Gastroesophageal sphincter (tissue), 4 donors: ENCODE results near the gene PRMT9. TPM values are rescaled to one million over a fixed set of nuclear protein-coding genes. Genes with fewer than 3 reads are reported as not detected.

Experiments used
- ATAC-seq: fragments of 150-250 bp; one replicate; pipeline ENCODE4 v1.9.1; 2016; ENCODE audit warnings: mild to moderate bottlenecking, moderate library complexity
- H3K27ac ChIP-seq, 4 donors: fragments of 200-600 bp; sonication (generic) in 3 of 4; 1 replicate in 3 of 4; 2 replicates in 1 of 4; pipeline ENCODE4 v1.5.1; 2016 to 2019
- H3K27me3 ChIP-seq: fragments of 200-600 bp; sonication (generic); one replicate; pipeline ENCODE4 v1.5.1; 2019
- H3K36me3 ChIP-seq, 2 donors: fragments of 200-600 bp; sonication (generic); one replicate each; pipeline ENCODE4 v1.5.1; 2019; ENCODE audit warnings: control low read depth in 1 of 2
- H3K4me1 ChIP-seq, 3 donors: fragments of 200-600 bp; sonication (generic); 1 replicate in 2 of 3; 2 replicates in 1 of 3; pipeline ENCODE4 v1.5.1; 2016 to 2019; ENCODE audit warnings: control low read depth in 2 of 3
- H3K4me3 ChIP-seq, 2 donors: fragments of 200-600 bp; sonication (generic); one replicate each; pipeline ENCODE4 v1.5.1; 2019; ENCODE audit warnings: mild to moderate bottlenecking in 1 of 2, moderate library complexity in 1 of 2
- H3K9me3 ChIP-seq, 3 donors: fragments of 200-600 bp; sonication (generic); one replicate each; pipeline ENCODE4 v1.5.1; 2017 to 2019; ENCODE audit warnings: control low read depth in 2 of 3
- EP300 ChIP-seq: sonication (generic); formaldehyde crosslinking; IDR thresholded peaks from one replicate; pipeline ENCODE4 v1.6.1; 2017; ENCODE audit warnings: antibody characterized with exemption, mild to moderate bottlenecking
- POLR2A ChIP-seq, 2 donors: fragments of 450-650 bp; IDR thresholded peaks; one replicate each; pipeline ENCODE4 v1.6.1; 2017; ENCODE audit warnings: antibody characterized with exemption in 2 of 2, mild to moderate bottlenecking in 2 of 2, moderate library complexity in 1 of 2
- POLR2AphosphoS5 ChIP-seq: sonication (generic); formaldehyde crosslinking; IDR thresholded peaks from one replicate; pipeline ENCODE4 v1.6.1; 2017; ENCODE audit warnings: antibody characterized with exemption
- WGBS, 2 donors: methylation state at CpG; one replicate each; pipeline ENCODE4 v1.1.5; 2018; ENCODE audit warnings: low coverage in 1 of 2; 5-methylcytosine and 5-hydroxymethylcytosine counted together
- total RNA-seq, 4 donors: library from RNA; depleted of rRNA; stranded (reverse); fragments of >200 nt; gene quantifications; one replicate each; pipeline ENCODE4 v1.1.0, GENCODE V29; 2016
- TF ChIP-seq, protein P1 (sequence below), 4 experiments: fragments of 200-600 bp in 2 of 4; fragments of 450-650 bp in 2 of 4; sonication (generic) in 1 of 4; IDR thresholded peaks; one replicate each; pipeline ENCODE4 v1.5.1; 2017 to 2019; ENCODE audit warnings: antibody characterized with exemption in 4 of 4, mild to moderate bottlenecking in 2 of 4, moderate library complexity in 2 of 4

Gene PRMT9
- total RNA-seq, 4 donors from 2014 or later: 5.3 to 10.7 (median 9.0) TPM

DNA sequence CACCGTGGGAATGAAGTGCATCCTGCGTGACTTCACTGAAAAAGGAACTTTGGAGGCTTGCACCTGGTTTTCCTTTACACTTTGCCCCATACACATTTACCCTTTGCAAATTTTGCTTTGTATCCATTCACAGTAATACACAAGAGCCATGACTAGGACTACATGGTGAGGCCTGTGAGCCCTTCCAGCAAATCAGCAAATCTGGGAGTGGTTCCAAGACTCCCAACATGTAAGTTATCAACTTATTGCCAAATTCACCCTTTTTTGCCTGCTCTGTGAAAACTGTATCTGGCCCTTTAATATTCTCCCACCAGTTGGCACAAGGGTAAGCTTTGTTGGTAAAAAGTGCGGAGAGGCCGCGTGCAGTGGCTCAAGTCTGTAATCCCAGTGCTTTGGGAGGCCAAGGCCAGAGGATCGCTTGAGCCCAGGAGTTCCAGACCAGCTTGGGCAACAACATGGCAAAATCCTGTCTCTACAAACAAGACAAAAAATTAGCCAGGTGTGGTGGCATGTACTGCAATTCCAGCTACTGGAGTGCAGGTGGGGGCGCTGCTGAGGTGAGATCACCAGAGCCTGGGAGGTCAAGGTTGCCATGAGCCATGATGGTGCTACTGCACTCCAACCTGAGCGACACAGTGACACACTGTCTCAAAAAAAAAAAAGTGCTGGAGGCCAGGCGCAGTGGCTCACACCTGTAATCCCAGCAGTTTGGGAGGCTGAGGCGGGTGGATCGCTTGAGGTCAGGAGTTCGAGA, 5.0 kb downstream of the PRMT9 start:
- no peak for ATAC-seq
- 60 to 89% methylated on average over 2 to 8 of the region's 12 CpGs for WGBS, 2 donors
- H3K27ac ChIP-seq: no peak overlapping the region

DNA sequence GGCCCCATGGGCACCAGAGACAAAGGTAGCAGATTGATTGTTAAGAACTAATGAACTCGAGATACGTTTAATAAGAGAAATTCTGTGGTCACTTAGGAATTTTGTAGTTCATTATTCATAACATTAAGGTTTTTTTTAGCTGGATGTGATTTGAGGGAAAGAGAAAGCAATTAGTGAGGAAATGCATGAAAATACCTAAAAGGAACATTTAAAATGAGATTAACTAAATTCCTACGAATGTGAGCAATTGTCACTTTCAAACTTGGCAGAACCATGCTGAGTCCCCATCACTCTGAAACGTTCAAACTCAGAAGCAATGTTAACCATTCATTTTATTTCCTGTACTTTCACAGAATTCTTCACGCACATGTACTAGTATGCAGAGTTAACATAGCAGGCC, 5.9 kb downstream of the PRMT9 start:
- Histone ChIP-seq H3K4me3 (no peak overlapping the region), H3K9me3 (no peaks in the 10 kb centered on the region), H3K27me3 (no peaks in the 10 kb centered on the region), H3K36me3 (peaks cover 0 to 17% of the 10 kb centered on the region in 2 donors), H3K27ac (no peak overlapping the region), H3K4me1 (peaks cover 0 to 25% (median 6%) of the 10 kb centered on the region in 3 donors)
- TF ChIP-seq POLR2AphosphoS5 (no peak), POLR2A (IDR thresholded peaks at IDR 0.05) (no peak), EP300 (no peak)
- TF ChIP-seq, protein P1, sequence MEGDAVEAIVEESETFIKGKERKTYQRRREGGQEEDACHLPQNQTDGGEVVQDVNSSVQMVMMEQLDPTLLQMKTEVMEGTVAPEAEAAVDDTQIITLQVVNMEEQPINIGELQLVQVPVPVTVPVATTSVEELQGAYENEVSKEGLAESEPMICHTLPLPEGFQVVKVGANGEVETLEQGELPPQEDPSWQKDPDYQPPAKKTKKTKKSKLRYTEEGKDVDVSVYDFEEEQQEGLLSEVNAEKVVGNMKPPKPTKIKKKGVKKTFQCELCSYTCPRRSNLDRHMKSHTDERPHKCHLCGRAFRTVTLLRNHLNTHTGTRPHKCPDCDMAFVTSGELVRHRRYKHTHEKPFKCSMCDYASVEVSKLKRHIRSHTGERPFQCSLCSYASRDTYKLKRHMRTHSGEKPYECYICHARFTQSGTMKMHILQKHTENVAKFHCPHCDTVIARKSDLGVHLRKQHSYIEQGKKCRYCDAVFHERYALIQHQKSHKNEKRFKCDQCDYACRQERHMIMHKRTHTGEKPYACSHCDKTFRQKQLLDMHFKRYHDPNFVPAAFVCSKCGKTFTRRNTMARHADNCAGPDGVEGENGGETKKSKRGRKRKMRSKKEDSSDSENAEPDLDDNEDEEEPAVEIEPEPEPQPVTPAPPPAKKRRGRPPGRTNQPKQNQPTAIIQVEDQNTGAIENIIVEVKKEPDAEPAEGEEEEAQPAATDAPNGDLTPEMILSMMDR (IDR thresholded peaks at IDR 0.05): no peak
- 64 to 65% methylated on average over 5 of the region's 5 CpGs for WGBS, 2 donors
- ATAC-seq: no peak

More for the DNA sequence above, 5.0 kb downstream of the PRMT9 start:
- Histone ChIP-seq H3K4me3 (no peak overlapping the region), H3K4me1 (peaks cover 0 to 29% (median 6%) of the 10 kb centered on the region in 3 donors), H3K27me3 (no peaks in the 10 kb centered on the region), H3K36me3 (peaks cover 0 to 17% of the 10 kb centered on the region in 2 donors), H3K9me3 (no peaks in the 10 kb centered on the region)
- TF ChIP-seq POLR2AphosphoS5 (no peak), POLR2A (IDR thresholded peaks at IDR 0.05) (no peak)
- TF ChIP-seq, protein P1 (IDR thresholded peaks at IDR 0.05): no peak

DNA sequence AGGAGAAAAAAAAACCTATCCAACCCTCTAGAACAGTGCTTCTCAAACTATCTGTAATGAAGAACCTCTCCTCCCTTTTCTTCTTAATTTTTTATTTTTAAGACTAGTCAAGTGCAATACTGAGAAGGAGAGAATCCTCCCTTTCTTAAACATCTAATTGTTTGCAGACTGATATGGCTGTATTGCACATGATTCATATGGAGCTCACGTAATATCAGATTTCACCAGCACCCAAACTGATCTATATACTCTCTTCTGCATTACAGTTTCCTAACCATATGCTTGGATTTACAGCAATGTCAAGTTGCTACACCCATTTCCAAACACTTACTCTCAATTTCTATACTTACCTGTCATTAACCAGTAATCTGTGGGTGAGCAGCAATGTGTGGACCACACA, 9.5 kb downstream of the PRMT9 start:
- Histone ChIP-seq H3K9me3 (no peaks in the 10 kb centered on the region), H3K4me3 (no peak overlapping the region), H3K36me3 (peaks cover 0 to 22% of the 10 kb centered on the region in 2 donors), H3K27me3 (no peaks in the 10 kb centered on the region), H3K27ac (no peak overlapping the region), H3K4me1 (no peaks in the 10 kb centered on the region)
- ATAC-seq: no peak
- 86 to 90% methylated on average over 1 of the region's 1 CpG for WGBS, 2 donors
- TF ChIP-seq EP300: no peak
- TF ChIP-seq POLR2AphosphoS5: no peak
- TF ChIP-seq, protein P1 (IDR thresholded peaks at IDR 0.05): no peak
- TF ChIP-seq POLR2A (IDR thresholded peaks at IDR 0.05): no peak

DNA sequence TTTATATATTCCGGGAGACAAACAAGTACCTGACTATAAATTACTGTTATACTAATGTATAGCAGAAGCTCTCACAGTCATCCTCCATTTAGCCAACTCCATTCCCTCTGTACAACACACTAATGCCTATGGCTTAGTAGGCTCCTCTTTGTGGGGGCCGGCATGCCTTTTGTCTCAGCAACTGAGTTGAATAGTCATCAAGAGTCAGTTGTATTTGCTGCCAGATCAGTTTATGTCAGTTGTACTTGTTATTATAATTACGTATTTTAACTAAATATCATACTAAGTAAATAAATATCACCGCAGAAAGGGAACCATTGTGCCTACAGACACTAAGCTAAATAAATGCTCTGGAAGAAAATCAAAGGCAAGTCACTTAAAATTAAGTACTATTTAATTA, 9.9 kb downstream of the PRMT9 start:
- H3K27me3 ChIP-seq: no peaks in the 10 kb centered on the region
- H3K36me3 ChIP-seq: peaks cover 0 to 21% of the 10 kb centered on the region in 2 donors
- TF ChIP-seq POLR2A (IDR thresholded peaks at IDR 0.05) (no peak), EP300 (no peak), POLR2AphosphoS5 (no peak)
- TF ChIP-seq, protein P1 (IDR thresholded peaks at IDR 0.05): no peak
- no peaks in the 10 kb centered on the region for H3K4me1 ChIP-seq
- no peak overlapping the region for H3K4me3 ChIP-seq
- no peak for ATAC-seq
- H3K27ac ChIP-seq: no peak overlapping the region
- 68 to 71% methylated on average over 4 of the region's 4 CpGs for WGBS, 2 donors
- no peaks in the 10 kb centered on the region for H3K9me3 ChIP-seq

DNA sequence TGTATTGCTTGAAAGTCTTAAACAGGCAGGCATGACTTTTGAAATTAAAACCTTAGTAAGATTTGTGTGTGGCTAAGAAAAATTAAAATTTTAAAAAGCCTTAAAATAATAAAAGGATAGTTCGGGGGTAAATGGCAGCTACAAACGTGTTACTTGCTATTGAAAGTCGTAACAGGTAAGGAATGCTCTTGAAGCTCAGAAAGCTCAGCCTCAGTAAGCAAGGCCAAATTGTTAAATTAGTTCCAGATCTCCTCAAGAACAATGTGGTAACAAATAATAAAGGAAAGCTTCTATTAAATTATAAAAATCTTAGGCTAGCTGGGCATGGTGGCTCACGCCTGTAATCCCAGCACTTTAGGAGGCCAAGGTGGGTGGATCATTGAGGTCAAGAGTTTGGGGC, 25.5 kb downstream of the PRMT9 start:
- no peak overlapping the region for H3K27ac ChIP-seq
- no peak overlapping the region for H3K4me3 ChIP-seq
- WGBS, 2 donors: 84 to 90% methylated on average over 3 to 4 of the region's 4 CpGs
- no peak for ATAC-seq
- no peak for TF ChIP-seq EP300
- no peak for TF ChIP-seq POLR2A (IDR thresholded peaks at IDR 0.05)
- TF ChIP-seq, protein P1 (IDR thresholded peaks at IDR 0.05): no peak
- H3K9me3 ChIP-seq: no peaks in the 10 kb centered on the region
- no peaks in the 10 kb centered on the region for H3K27me3 ChIP-seq
- no peaks in the 10 kb centered on the region for H3K4me1 ChIP-seq
- peaks cover 0 to 98% of the 10 kb centered on the region in 2 donors for H3K36me3 ChIP-seq
